Activated B cell treated with CpG ODN at 0.5 μM for 24 hours (primary cell): Measurements from ENCODE around the gene OPA1. TPM values are rescaled to one million over a fixed set of nuclear protein-coding genes. Genes with fewer than 3 reads are reported as not detected.

Source experiments
- ATAC-seq: fragments of 200-7000 bp; cut with Tn5 transposase; one replicate; pipeline ENCODE4 v1.10.0; 2021; ENCODE audit warnings: low read depth, mild to moderate bottlenecking, moderate library complexity
- CTCF ChIA-PET: fragments of 350-600 bp; sonication (Branson Sonifier 250); formaldehyde crosslinking; loops from one replicate; lab custom pipeline; 2021; ENCODE audit warnings: antibody characterized with exemption; lab: Charles Lee
- POLR2A ChIA-PET: fragments of 350-600 bp; sonication (Branson Sonifier 250); formaldehyde crosslinking; loops from one replicate; lab custom pipeline; 2021; ENCODE audit warnings: antibody characterized with exemption; lab: Charles Lee
- DNase-seq: peaks from one replicate; pipeline ENCODE4 v3.0.0; 2022
- H3K27ac Mint-ChIP-seq: one replicate; pipeline ENCODE4 v1.8.0; 2020; ENCODE audit warnings: mixed read lengths
- H3K27me3 Mint-ChIP-seq: one replicate; pipeline ENCODE4 v1.8.0; 2021; ENCODE audit warnings: mixed read lengths
- H3K36me3 Mint-ChIP-seq: one replicate; pipeline ENCODE4 v1.8.0; 2021; ENCODE audit warnings: low read depth, mixed read lengths
- H3K4me1 Mint-ChIP-seq: one replicate; pipeline ENCODE4 v1.8.0; 2021; ENCODE audit warnings: mixed read lengths
- H3K4me3 Mint-ChIP-seq: one replicate; pipeline ENCODE4 v1.8.0; 2020; ENCODE audit warnings: mild to moderate bottlenecking, mixed read lengths
- H3K9me3 Mint-ChIP-seq: one replicate; pipeline ENCODE4 v1.8.0; 2020; ENCODE audit warnings: mixed read lengths
- intact Hi-C: fragments of 100-400 bp; cut with micrococcal nuclease; formaldehyde crosslinking; loops from one replicate; pipeline ENCODE4 v1.15.1; 2024
- total RNA-seq: library from RNA; stranded (reverse); gene quantifications from 2 replicates; pipeline ENCODE4 v1.2.3, GENCODE V29; 2022
- TF ChIP-seq, protein P1 (sequence below): fragments of 200-600 bp; IDR thresholded peaks from one replicate; pipeline ENCODE4 v1.8.0; 2022; ENCODE audit warnings: antibody characterized with exemption, mild to moderate bottlenecking

OPA1 gene
- total RNA-seq, 1 donor from 2014 or later = 80.6 TPM

DNA sequence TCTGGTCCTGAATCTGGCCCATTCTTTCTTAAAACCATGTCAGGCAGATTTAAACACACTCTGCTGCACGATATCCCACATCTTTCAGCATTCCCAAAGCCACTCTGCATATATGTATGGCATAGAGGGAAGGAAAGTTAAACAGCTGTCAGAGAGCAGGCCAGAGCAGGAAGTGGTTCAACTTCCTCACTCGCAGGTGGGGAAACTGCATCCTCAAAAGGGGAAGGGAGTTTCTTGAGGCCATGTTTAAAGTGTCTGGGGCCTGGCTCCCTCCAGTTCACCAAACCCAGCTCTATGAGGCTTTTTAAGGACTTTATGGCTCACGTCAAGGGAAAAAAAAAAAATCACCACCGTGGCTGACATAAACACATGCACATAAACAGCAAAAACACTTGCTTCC, 123.1 kb downstream of the OPA1 start:
- ChIA-PET POLR2A (no interaction called here), CTCF (no interaction called here)
- Mint-ChIP-seq H3K27ac (no peak overlapping the region), H3K4me1 (peaks cover 21% of the 10 kb centered on the region), H3K27me3 (no peaks in the 10 kb centered on the region), H3K9me3 (peaks cover 14% of the 10 kb centered on the region), H3K4me3 (no peak overlapping the region), H3K36me3 (peaks cover 6% of the 10 kb centered on the region)
- ATAC-seq (peak; percentile 57), DNase-seq (no peak)
- intact Hi-C loops = no loop called here
- TF ChIP-seq, protein P1, sequence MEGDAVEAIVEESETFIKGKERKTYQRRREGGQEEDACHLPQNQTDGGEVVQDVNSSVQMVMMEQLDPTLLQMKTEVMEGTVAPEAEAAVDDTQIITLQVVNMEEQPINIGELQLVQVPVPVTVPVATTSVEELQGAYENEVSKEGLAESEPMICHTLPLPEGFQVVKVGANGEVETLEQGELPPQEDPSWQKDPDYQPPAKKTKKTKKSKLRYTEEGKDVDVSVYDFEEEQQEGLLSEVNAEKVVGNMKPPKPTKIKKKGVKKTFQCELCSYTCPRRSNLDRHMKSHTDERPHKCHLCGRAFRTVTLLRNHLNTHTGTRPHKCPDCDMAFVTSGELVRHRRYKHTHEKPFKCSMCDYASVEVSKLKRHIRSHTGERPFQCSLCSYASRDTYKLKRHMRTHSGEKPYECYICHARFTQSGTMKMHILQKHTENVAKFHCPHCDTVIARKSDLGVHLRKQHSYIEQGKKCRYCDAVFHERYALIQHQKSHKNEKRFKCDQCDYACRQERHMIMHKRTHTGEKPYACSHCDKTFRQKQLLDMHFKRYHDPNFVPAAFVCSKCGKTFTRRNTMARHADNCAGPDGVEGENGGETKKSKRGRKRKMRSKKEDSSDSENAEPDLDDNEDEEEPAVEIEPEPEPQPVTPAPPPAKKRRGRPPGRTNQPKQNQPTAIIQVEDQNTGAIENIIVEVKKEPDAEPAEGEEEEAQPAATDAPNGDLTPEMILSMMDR = no peak

GRCh38 chr3:193719735-193720134, 126.7 kb downstream of the OPA1 start:
- intact Hi-C loops = no loop called here
- TF ChIP-seq, protein P1 = no peak
- H3K36me3 Mint-ChIP-seq = no peaks in the 10 kb centered on the region
- DNase-seq (no peak), ATAC-seq (no peak)
- ChIA-PET CTCF (no interaction called here), POLR2A (no interaction called here)
- H3K27ac Mint-ChIP-seq = no peak overlapping the region
- H3K4me3 Mint-ChIP-seq = no peak overlapping the region
- H3K4me1 Mint-ChIP-seq = peaks cover 21% of the 10 kb centered on the region
- H3K9me3 Mint-ChIP-seq = peaks cover 9% of the 10 kb centered on the region
- no peaks in the 10 kb centered on the region for H3K27me3 Mint-ChIP-seq

- H3K27me3 Mint-ChIP-seq = no peaks in the 10 kb centered on the region
- ChIA-PET CTCF (interaction anchor here (0.6 kb wide), 2 partner anchors 595 to 1856 kb away, joined by 3 read pairs; no protein-coding TSS in a partner anchor), POLR2A (no interaction called here)
- no peak overlapping the region for H3K27ac Mint-ChIP-seq
- DNase-seq (no peak), ATAC-seq (no peak)
- H3K4me1 Mint-ChIP-seq = peaks cover 21% of the 10 kb centered on the region
- no peaks in the 10 kb centered on the region for H3K36me3 Mint-ChIP-seq
- intact Hi-C loops = no loop called here
- TF ChIP-seq, protein P1 = no peak
- no peak overlapping the region for H3K4me3 Mint-ChIP-seq
- H3K9me3 Mint-ChIP-seq = peaks cover 9% of the 10 kb centered on the region
Measured at GRCh38 chr3:193720169-193720568, 127.2 kb downstream of the OPA1 start.

DNA sequence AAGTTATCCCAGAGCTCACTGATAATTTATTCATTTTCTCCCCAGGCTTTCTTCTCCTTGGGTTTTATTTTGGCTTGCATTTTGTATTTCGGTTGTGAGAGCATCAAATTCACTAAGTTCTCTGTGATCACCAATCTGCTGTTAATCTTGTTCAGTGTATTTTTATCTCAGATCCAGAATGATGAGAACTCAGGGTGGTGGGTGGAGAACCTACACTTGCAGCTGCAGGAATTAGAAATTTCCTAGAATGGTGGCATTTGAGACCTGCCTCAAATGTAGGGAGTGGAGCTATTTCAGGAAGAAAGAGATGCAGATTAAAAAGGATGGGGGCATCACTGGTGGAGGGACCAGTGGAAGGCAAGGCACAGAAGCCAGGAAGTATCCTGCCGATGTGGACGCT, 129.6 kb downstream of the OPA1 start:
- DNase-seq (no peak), ATAC-seq (no peak)
- no peaks in the 10 kb centered on the region for H3K36me3 Mint-ChIP-seq
- no peaks in the 10 kb centered on the region for H3K27me3 Mint-ChIP-seq
- no peaks in the 10 kb centered on the region for H3K4me1 Mint-ChIP-seq
- POLR2A ChIA-PET = no interaction called here
- CTCF ChIA-PET = interaction anchor here (0.6 kb wide), 1 partner anchor 444 kb away, joined by 3 read pairs; no protein-coding TSS in a partner anchor
- TF ChIP-seq, protein P1 = no peak
- H3K9me3 Mint-ChIP-seq = peaks cover 6% of the 10 kb centered on the region
- H3K4me3 Mint-ChIP-seq = no peak overlapping the region
- no peak overlapping the region for H3K27ac Mint-ChIP-seq
- intact Hi-C loops = no loop called here

DNA sequence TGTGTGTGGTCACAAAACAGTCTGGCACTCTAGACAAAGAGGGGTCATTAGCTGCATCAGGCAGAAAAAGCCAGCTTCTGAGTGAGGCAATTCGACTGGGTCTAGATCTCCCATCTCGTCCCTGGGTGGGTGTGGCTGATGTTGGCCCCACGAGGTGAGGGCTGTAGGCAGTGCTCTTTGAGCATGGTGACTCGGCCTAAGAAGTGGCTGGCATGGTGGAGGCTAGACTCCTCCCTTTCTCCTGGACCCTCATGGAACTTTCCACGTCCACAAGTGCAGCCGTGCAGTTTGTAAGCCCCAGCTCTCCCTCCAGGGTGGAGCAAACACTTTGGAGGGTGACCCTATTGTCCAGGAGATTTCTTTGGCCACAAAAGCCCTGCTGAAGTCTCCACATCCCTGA, 134.1 kb downstream of the OPA1 start:
- intact Hi-C loops = no loop called here
- DNase-seq (no peak), ATAC-seq (no peak)
- no peaks in the 10 kb centered on the region for H3K36me3 Mint-ChIP-seq
- ChIA-PET POLR2A (no interaction called here), CTCF (no interaction called here)
- H3K27ac Mint-ChIP-seq = no peak overlapping the region
- TF ChIP-seq, protein P1 = no peak
- H3K27me3 Mint-ChIP-seq = no peaks in the 10 kb centered on the region
- H3K9me3 Mint-ChIP-seq = no peaks in the 10 kb centered on the region
- peaks cover 8% of the 10 kb centered on the region for H3K4me1 Mint-ChIP-seq
- no peak overlapping the region for H3K4me3 Mint-ChIP-seq
